SH-SY5Y (cell line): Measurements from ENCODE around the gene PPOX.

ENCODE experiments used
- GATA2 ChIP-seq: IDR thresholded peaks from 2 replicates; pipeline ENCODE4 v1.6.1; 2011; ENCODE audit warnings: mild to moderate bottlenecking, low read depth, low read length
- GATA3 ChIP-seq: IDR thresholded peaks from 2 replicates; pipeline ENCODE4 v1.6.1; 2011; ENCODE audit warnings: low read depth, mild to moderate bottlenecking, low read length, moderate library complexity

- TF ChIP-seq GATA2 (no peak), GATA3 (no peak)
Measured at GRCh38 chr1:161138431-161138830, 27.8 kb upstream of the PPOX start.
